CD4-positive, alpha-beta memory T cell (primary cell): Measurements from ENCODE around the gene KANK3. TPM values are rescaled to one million over a fixed set of nuclear protein-coding genes. Genes with fewer than 3 reads are reported as not detected.
A peak's percentile ranks its signal among the peaks of the same experiment; 100 is the strongest.

Experiments used
- CTCF ChIA-PET: fragments of 350-600 bp; sonication (Branson Sonifier 250); formaldehyde crosslinking; loops from one replicate; lab custom pipeline; 2021; ENCODE audit warnings: inconsistent platforms; ENCODE audit not compliant: partially characterized antibody; lab: Charles Lee
- POLR2A ChIA-PET: fragments of 350-600 bp; sonication (Branson Sonifier 250); formaldehyde crosslinking; loops from one replicate; lab custom pipeline; 2021; ENCODE audit not compliant: partially characterized antibody; lab: Charles Lee
- DNase-seq, 5 donors: peaks; one replicate each; pipeline versions ENCODE4 v3.0.0 to v3.0.0-alpha.2; 2020 to 2022; ENCODE audit warnings: mixed read lengths in 1 of 5
- H3K27ac ChIP-seq: one replicate; pipeline ENCODE4 v1.7.0; 2013; ENCODE audit warnings: low read depth, low read length
- H3K27me3 ChIP-seq: 2 replicates; pipeline ENCODE4 v1.7.0; 2013; ENCODE audit warnings: mild to moderate bottlenecking, low read length, moderate library complexity; ENCODE audit not compliant: insufficient read depth
- H3K36me3 ChIP-seq: 2 replicates; pipeline ENCODE4 v1.7.0; 2013; ENCODE audit warnings: mild to moderate bottlenecking, low read length, moderate library complexity; ENCODE audit not compliant: insufficient read depth
- H3K4me1 ChIP-seq: 2 replicates; pipeline ENCODE4 v1.7.0; 2013; ENCODE audit warnings: mild to moderate bottlenecking, low read length, moderate library complexity; ENCODE audit not compliant: insufficient read depth
- H3K4me3 ChIP-seq, 2 donors: one replicate each; pipeline ENCODE4 v1.7.0; 2013; ENCODE audit warnings: low read length in 2 of 2, mild to moderate bottlenecking in 1 of 2
- H3K9me3 ChIP-seq, 2 donors: one replicate each; pipeline ENCODE4 v1.7.0; 2013; ENCODE audit warnings: low read length in 2 of 2, control low read depth in 1 of 2; ENCODE audit not compliant: control insufficient read depth in 1 of 2
- H3K27ac Mint-ChIP-seq, 7 donors: one replicate each; pipeline ENCODE4 v1.8.0; 2020 to 2021; ENCODE audit warnings: mixed read lengths in 7 of 7, mild to moderate bottlenecking in 6 of 7, inconsistent platforms in 3 of 7, moderate library complexity in 3 of 7
- H3K27me3 Mint-ChIP-seq, 2 donors: one replicate each; pipeline ENCODE4 v1.8.0; 2020 to 2021; ENCODE audit warnings: mixed read lengths in 2 of 2
- H3K36me3 Mint-ChIP-seq, 2 donors: one replicate each; pipeline ENCODE4 v1.8.0; 2020 to 2021; ENCODE audit warnings: mixed read lengths in 2 of 2, inconsistent platforms in 1 of 2, mild to moderate bottlenecking in 1 of 2
- H3K4me1 Mint-ChIP-seq, 4 donors: one replicate each; pipeline ENCODE4 v1.8.0; 2020 to 2021; ENCODE audit warnings: mixed read lengths in 4 of 4, mild to moderate bottlenecking in 1 of 4
- H3K4me3 Mint-ChIP-seq, 8 donors: one replicate each; pipeline ENCODE4 v1.8.0; 2020 to 2021; ENCODE audit warnings: mixed read lengths in 8 of 8, mild to moderate bottlenecking in 7 of 8, moderate library complexity in 6 of 8, inconsistent platforms in 3 of 8
- H3K9me3 Mint-ChIP-seq, 8 donors: one replicate each; pipeline ENCODE4 v1.8.0; 2020 to 2021; ENCODE audit warnings: mixed read lengths in 8 of 8, mild to moderate bottlenecking in 5 of 8, inconsistent platforms in 3 of 8, moderate library complexity in 1 of 8
- intact Hi-C: fragments of 100-400 bp; cut with micrococcal nuclease; formaldehyde crosslinking; loops from one replicate; pipeline ENCODE4 v1.15.1; 2023
- polyA plus RNA-seq, 2 donors: library from polyadenylated mRNA; unstranded; fragments of 300-500 nt; fragmentation: Illumina TruSeq; gene quantifications; one replicate each; pipeline ENCODE4 v1.2.3, GENCODE V29; 2021
- total RNA-seq, 2 experiments: library from RNA; stranded (reverse); gene quantifications; one replicate each; pipeline ENCODE4 v1.2.3, GENCODE V29; 2021

Gene KANK3
- 1 to 10 TPM; 5.0 to 6.3 TPM for total RNA-seq
- 1 to 10 TPM; 1.1 to 1.9 TPM for polyA plus RNA-seq

DNA sequence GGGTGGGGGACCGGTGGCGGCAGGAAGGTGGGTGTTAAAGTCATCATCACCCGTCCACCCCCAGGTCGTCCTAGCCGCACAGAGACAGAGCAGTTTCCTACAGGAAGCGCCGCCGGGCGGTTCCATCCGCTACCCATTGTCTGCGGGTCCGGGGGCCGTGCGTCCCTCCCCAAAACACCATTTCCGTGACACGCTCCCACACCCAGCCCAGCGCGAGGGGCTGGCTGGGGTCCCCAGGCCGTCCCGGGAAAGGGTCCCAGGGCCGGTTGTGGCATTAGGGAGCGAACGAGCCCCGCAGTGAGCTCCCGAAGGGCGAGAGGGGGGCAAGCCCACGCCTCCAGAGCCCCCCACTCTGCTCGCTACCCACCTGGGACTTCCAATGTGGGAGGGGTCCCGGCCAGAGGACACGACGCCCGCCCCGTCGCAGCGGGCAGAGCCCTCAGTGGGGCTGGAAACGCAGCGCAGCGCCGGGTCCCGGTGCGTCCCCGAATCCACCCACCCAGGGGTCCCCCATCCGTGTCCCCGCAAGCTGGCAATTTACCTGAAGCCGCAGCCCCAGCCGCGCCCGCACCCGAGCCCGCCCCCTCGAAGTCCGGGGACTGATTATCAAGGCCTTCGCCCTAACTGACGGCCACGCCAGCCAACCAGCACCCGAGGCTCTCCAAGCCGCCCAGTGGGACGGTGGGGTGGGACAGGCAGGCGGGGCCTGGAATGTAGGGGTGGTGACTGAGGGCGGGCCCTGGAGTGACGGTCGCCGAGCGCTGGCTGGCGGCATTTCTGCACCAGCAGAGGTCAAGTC lies at the start of gene KANK3:
TSS of gene KANK3 (minus strand) at position 579 of the 799 bp plus-strand sequence. CDS start 5,434 bp downstream, outside the sequence.
- H3K27ac ChIP-seq: peak within 1 kb of the TSS; percentile 43
- H3K4me3 ChIP-seq: peak within 1 kb of the TSS; percentile 11 to 52
- H3K9me3 ChIP-seq: no peaks in the 10 kb centered on the region
- no peaks in the 10 kb centered on the region for H3K27me3 ChIP-seq
- intact Hi-C loops: loop anchor here (1.0 kb wide), 1 partner anchor 22 kb away; the partner anchor contains the start of genes NDUFA7 and RPS28
- peaks cover 10% of the 10 kb centered on the region for H3K4me1 ChIP-seq
- H3K27me3 Mint-ChIP-seq: peaks cover 0 to 7% of the 10 kb centered on the region in 2 donors
- peak; percentile 88 to 94 (median 89) for DNase-seq
- POLR2A ChIA-PET: interaction anchor here (1.2 to 3.3 kb wide), 5 partner anchors 11 to 171 kb away, joined by 3 to 16 read pairs (median 6); partner anchors contain the start of genes NDUFA7, RPS28 and ZNF414
- peak within 1 kb of the TSS; percentile 24 to 82 (median 70) for H3K27ac Mint-ChIP-seq
- H3K4me3 Mint-ChIP-seq: peak within 1 kb of the TSS; percentile 82 to 88 (median 86)
- H3K36me3 Mint-ChIP-seq: no peaks in the 10 kb centered on the region
- CTCF ChIA-PET: interaction anchor here (1.1 to 7.0 kb wide), 2 partner anchors 11 to 106 kb away, joined by 3 to 76 read pairs; no protein-coding TSS in a partner anchor
- peaks cover 0 to 13% (median 8%) of the 10 kb centered on the region in 4 donors for H3K4me1 Mint-ChIP-seq
- H3K36me3 ChIP-seq: no peaks in the 10 kb centered on the region
- H3K9me3 Mint-ChIP-seq: no peaks in the 10 kb centered on the region

GRCh38 chr19:8392017-8392591 lies 49.0 kb upstream of the KANK3 start:
- H3K27ac ChIP-seq: no peak overlapping the region
- H3K27ac Mint-ChIP-seq: peak overlapping the region in 3 of 7 donors; percentile 57 to 79 (median 79)

DNA sequence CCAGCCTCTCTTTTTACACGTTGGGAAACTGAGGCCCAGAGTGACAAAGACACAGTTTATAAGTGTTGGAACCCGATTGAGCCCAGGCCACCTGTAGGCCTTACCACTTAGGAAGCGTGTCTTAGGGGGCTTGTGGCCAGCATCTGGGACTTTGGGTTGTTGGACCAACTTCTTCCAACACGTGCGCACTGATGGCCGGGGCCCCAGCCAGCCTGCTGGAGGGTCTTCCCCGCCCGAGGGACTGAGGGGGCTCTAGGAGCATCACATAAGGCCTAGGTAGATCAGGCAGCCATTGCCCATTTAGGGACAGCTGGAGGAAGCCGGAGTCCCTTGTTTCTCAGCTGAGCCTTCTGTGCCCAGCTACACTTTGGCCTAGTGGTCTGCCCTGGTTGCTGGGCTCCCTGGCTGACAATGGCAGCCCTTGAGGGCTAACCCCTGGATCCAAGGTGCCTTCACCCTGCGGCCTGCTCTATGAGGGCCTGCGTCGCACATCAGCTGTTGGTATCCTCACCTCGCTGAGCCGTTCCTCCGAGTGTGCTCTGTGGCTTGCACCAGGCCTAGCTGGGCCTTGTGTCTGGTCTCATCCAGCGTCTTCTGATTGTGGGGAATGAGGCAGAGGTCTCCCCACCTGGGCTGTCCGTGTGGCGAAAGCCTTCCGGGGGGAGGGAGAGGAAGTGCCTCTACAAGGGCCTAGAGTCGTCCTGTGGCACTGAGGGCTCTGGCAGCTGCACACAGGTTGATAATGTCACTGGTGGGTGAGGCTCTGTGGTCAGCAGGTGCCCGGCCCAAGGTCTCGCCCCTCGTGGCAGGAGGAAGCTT lies 48.3 kb upstream of the KANK3 start:
- Histone ChIP-seq H3K27me3 (no peaks in the 10 kb centered on the region), H3K9me3 (no peaks in the 10 kb centered on the region), H3K4me1 (peaks cover 22% of the 10 kb centered on the region), H3K36me3 (no peaks in the 10 kb centered on the region), H3K4me3 (peak overlapping the region in 1 of 2 donors; percentile 65), H3K27ac (no peak overlapping the region)
- Mint-ChIP-seq H3K27me3 (no peaks in the 10 kb centered on the region), H3K36me3 (peaks cover 0 to 11% of the 10 kb centered on the region in 2 donors), H3K4me3 (peak overlapping the region; percentile 82 to 90 (median 88)), H3K9me3 (no peaks in the 10 kb centered on the region), H3K27ac (peak overlapping the region; percentile 70 to 97 (median 91)), H3K4me1 (peaks cover 14 to 43% (median 34%) of the 10 kb centered on the region in 4 donors)
- DNase-seq: no peak
- CTCF ChIA-PET: interaction anchor here (0.6 to 4.4 kb wide), 3 partner anchors 22 to 88 kb away, joined by 3 to 19 read pairs (median 3); partner anchors contain the start of gene MARCHF2
- intact Hi-C loops: loop anchor here (5.0 kb wide), 1 partner anchor 121 kb away; the partner anchor contains the start of gene ZNF414
- POLR2A ChIA-PET: interaction anchor here (0.6 to 3.0 kb wide), 10 partner anchors 9 to 178 kb away, joined by 3 to 26 read pairs (median 4); partner anchors contain the start of genes HNRNPM, MARCHF2 and ZNF414

More at GRCh38 chr19:8392017-8392591, 49.0 kb upstream of the KANK3 start:
- Mint-ChIP-seq H3K4me3 (peak overlapping the region in 3 of 8 donors; percentile 43 to 82 (median 65)), H3K36me3 (peaks cover 0 to 16% of the 10 kb centered on the region in 2 donors), H3K9me3 (no peaks in the 10 kb centered on the region), H3K27me3 (no peaks in the 10 kb centered on the region), H3K4me1 (peaks cover 19 to 50% (median 40%) of the 10 kb centered on the region in 4 donors)
- DNase-seq: no peak
- no peak overlapping the region for H3K4me3 ChIP-seq
- intact Hi-C loops: loop anchor here (5.0 kb wide), 1 partner anchor 120 kb away; the partner anchor contains the start of gene ZNF414
- no peaks in the 10 kb centered on the region for H3K27me3 ChIP-seq
- H3K36me3 ChIP-seq: no peaks in the 10 kb centered on the region
- no peaks in the 10 kb centered on the region for H3K9me3 ChIP-seq
- ChIA-PET POLR2A (interaction anchor here (1.4 to 3.0 kb wide), 2 partner anchors 21 to 38 kb away, joined by 3 to 26 read pairs; partner anchors contain the start of gene MARCHF2), CTCF (interaction anchor here (0.6 to 4.4 kb wide), 2 partner anchors 21 to 87 kb away, joined by 3 to 19 read pairs; partner anchors contain the start of gene MARCHF2)
- H3K4me1 ChIP-seq: peaks cover 28% of the 10 kb centered on the region

DNA sequence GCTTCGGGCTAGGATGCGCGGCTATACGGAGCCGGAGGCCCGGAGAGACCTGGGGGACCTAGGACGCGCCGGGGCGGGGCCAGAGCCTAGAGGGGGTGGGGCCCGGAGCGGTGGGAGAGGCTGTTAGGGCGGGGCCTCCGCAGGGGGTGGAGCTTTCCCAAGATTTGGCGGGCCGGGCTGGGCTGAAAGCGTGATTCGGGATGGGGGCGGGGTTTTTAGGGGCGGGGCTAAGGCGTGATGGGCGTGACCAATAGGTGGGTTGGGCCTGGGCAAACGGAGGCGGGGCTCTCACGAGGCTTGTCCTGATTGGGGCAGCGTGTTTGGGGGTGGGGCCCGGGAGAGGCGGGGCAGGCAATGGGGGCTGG lies 47.5 kb upstream of the KANK3 start:
- POLR2A ChIA-PET: interaction anchor here (0.5 to 3.0 kb wide), 16 partner anchors 10 to 179 kb away, joined by 3 to 26 read pairs (median 4); partner anchors contain the start of genes ANGPTL4, HNRNPM, MARCHF2 and NDUFA7
- H3K9me3 ChIP-seq: no peaks in the 10 kb centered on the region
- peak overlapping the region; percentile 82 to 90 (median 88) for H3K4me3 Mint-ChIP-seq
- peaks cover 0 to 8% of the 10 kb centered on the region in 2 donors for H3K36me3 Mint-ChIP-seq
- peak overlapping the region in 1 of 2 donors; percentile 65 for H3K4me3 ChIP-seq
- CTCF ChIA-PET: interaction anchor here (4.4 kb wide), 1 partner anchor 22 kb away, joined by 19 read pairs; the partner anchor contains the start of gene MARCHF2
- H3K4me1 Mint-ChIP-seq: peaks cover 9 to 37% (median 29%) of the 10 kb centered on the region in 4 donors
- no peaks in the 10 kb centered on the region for H3K27me3 ChIP-seq
- peak overlapping the region; percentile 88 to 97 (median 91) for H3K27ac Mint-ChIP-seq
- DNase-seq: peak; percentile 88 to 92 (median 89)
- H3K9me3 Mint-ChIP-seq: no peaks in the 10 kb centered on the region
- intact Hi-C loops: loop anchor here (1.0 to 5.0 kb wide), 5 partner anchors 23 to 470 kb away; partner anchors contain the start of genes HNRNPM, MARCHF2, NDUFA7 and RPS28
- peaks cover 22% of the 10 kb centered on the region for H3K4me1 ChIP-seq
- H3K27me3 Mint-ChIP-seq: no peaks in the 10 kb centered on the region
- peak overlapping the region; percentile 96 for H3K27ac ChIP-seq
- H3K36me3 ChIP-seq: no peaks in the 10 kb centered on the region

GRCh38 chr19:8389891-8390616 lies 47.0 kb upstream of the KANK3 start, which contains the start of gene RAB11B:
RAB11B (plus strand) TSS chr19:8390360; CDS start chr19:8390417, 57 bp downstream.
- H3K27ac Mint-ChIP-seq: peak within 1 kb of the TSS; percentile 91 to 99 (median 97)
- ChIA-PET CTCF (interaction anchor here (4.4 kb wide), 1 partner anchor 23 kb away, joined by 19 read pairs; the partner anchor contains the start of gene MARCHF2), POLR2A (interaction anchor here (0.5 to 3.0 kb wide), 14 partner anchors 10 to 124 kb away, joined by 3 to 26 read pairs (median 4); partner anchors contain the start of genes ANGPTL4, HNRNPM, MARCHF2 and NDUFA7)
- no peaks in the 10 kb centered on the region for H3K9me3 ChIP-seq
- H3K9me3 Mint-ChIP-seq: no peaks in the 10 kb centered on the region
- H3K4me3 Mint-ChIP-seq: peak within 1 kb of the TSS; percentile 89 to 97 (median 93)
- no peaks in the 10 kb centered on the region for H3K36me3 ChIP-seq
- peak within 1 kb of the TSS; percentile 65 to 81 for H3K4me3 ChIP-seq
- intact Hi-C loops: loop anchor here (1.0 to 5.0 kb wide), 5 partner anchors 23 to 470 kb away; partner anchors contain the start of genes HNRNPM, MARCHF2, NDUFA7 and RPS28
- peak; percentile 96 to 99 (median 99) for DNase-seq
- H3K4me1 ChIP-seq: peaks cover 22% of the 10 kb centered on the region
- H3K27me3 Mint-ChIP-seq: no peaks in the 10 kb centered on the region
- H3K4me1 Mint-ChIP-seq: peaks cover 9 to 37% (median 29%) of the 10 kb centered on the region in 4 donors
- peak within 1 kb of the TSS; percentile 96 for H3K27ac ChIP-seq
- H3K27me3 ChIP-seq: no peaks in the 10 kb centered on the region
- peaks cover 0 to 8% of the 10 kb centered on the region in 2 donors for H3K36me3 Mint-ChIP-seq
